HG02840 (cell line): ENCODE data around the gene EMCN.
"Not testable (repeated sequence)": the region's sequence is repeated elsewhere in the genome, so short reads cannot be mapped to it uniquely, and the experiment has no call there.

Experiments
- ATAC-seq: cut with Tn5 transposase; IDR thresholded peaks from one replicate; pipeline ENCODE4 v1.9.1; 2021; ENCODE audit warnings: mild to moderate bottlenecking, moderate library complexity, moderate number of reproducible peaks; ENCODE audit not compliant: unreplicated experiment, low FRiP score

EMCN gene

GRCh38 chr4:100517864-100518341 is at the start of gene EMCN:
Gene EMCN, minus strand, starts transcription at chr4:100518022. Its CDS starts 108 bp downstream, at chr4:100517914.
- ATAC-seq, result no peak

- ATAC-seq, result no peak
These were observed 48.6 kb upstream of the EMCN start for GRCh38 chr4:100566396-100566795.

DNA sequence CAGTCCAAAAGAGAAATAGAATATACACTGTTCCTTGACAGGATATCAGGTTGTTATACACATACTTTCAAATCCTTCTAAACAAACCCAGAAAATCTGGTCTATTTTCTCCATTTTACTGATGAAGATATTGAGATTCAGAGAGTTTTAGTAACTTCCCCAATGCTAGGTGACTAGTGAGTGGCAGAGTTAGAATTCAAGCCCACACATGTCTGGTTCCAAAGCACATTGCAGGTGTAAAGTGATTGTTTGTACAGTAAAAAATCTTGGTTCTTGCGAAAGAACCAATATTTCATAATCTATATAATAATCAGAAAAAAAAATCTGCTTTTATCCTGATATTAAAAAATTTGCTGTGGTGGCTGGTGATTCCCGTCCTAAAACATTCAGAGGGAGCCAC is 39.5 kb upstream of the EMCN start:
- ATAC-seq, result no peak

- no peak for ATAC-seq
These were observed 38.0 kb upstream of the EMCN start for GRCh38 chr4:100555611-100556337.

GRCh38 chr4:100548200-100548560 is 30.4 kb upstream of the EMCN start:
- ATAC-seq, result no peak

DNA sequence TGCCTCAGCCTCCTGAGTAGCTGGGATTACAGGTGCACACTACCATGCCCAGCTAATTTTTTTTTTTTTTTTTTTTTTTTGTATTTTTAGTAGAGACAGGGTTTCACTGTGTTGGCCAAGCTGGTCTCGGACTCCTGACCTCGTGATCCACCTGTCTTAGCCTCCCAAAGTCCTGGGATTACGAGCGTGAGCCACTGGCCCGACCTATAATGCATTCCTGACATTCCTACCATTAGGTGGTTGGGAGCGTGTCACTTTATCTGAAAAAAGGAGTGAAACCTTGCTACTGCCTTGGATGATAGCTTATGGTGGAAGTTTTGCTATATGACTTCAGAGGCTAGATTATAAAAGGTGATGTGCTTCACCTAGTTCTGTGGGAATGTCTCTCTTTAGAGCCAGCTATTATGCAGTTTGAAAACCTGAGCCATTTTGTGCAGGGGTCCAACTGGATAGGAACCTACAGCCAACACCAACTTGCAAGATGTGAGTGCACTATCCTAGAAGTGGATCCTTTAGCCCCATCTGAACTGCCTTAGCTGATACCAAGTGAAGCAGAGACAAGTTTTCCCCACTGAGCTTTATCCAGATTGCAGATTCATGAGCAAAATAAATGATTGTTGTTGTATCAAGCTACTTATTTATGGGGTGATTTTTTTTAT is 29.8 kb upstream of the EMCN start:
- ATAC-seq, result no peak

GRCh38 chr4:100545427-100545826 is 27.6 kb upstream of the EMCN start:
- no peak for ATAC-seq

- no peak for ATAC-seq
These were observed 22.3 kb upstream of the EMCN start for GRCh38 chr4:100540131-100540530.

GRCh38 chr4:100539706-100540105 is 21.9 kb upstream of the EMCN start:
- no peak for ATAC-seq

- no peak for ATAC-seq
These were observed 15.9 kb upstream of the EMCN start for GRCh38 chr4:100533741-100534140.

DNA sequence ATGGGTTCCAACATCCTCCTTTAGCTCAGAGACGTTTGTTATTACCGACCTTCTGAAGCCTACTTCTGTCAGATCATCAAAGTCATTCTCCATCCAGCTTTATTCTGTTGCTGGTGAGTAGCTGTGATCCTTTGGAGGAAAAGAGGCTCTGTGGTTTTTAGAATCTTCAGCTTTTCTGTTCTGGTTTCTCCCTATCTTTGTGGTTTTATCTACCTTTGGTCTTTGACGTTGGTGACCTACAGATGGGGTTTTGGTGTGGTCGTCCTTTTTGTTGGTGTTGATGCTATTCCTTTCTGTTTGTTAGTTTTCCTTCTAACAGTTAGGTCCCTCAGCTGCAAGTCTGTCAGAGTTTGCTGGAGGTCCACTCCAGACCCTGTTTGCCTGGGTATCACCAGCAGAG is 12.3 kb upstream of the EMCN start:
- ATAC-seq, result not testable (repeated sequence)

DNA sequence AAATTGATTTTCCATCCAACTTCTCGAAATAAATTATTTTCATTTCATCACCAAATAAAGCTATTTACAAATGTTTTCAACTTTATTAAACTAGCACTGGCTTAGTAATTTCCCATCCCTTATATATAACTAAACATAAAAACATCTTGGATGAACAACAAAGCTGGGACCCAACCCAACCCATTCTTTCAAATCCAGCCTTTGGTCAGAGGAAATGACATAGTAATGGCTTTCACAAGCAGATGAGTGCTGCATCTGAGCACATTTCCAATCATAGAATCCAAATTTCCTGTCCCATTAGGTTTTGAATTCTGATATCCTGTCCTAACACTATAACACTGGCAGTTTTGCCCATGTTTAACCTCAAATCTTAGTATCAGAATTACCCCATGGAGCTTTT is 7.9 kb upstream of the EMCN start:
- no peak for ATAC-seq

DNA sequence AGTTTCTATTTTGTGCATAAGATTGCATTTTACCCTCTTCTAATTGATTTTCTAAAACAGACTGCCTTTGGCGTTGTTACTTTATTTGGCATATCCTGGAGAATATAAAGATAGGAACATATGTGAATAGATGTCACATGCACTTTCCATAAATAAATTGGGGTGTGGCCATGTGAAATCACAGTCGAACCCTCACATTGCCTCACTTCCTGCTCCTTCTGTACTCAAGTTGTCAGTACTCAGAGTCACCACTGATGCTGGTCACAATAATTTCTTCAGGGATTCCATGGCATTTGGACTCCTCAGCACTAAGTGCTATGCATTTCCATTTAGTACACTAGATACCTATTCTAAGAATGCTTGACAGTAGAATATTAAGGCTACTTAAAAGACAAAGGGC is 1.4 kb upstream of the EMCN start:
- no peak for ATAC-seq

DNA sequence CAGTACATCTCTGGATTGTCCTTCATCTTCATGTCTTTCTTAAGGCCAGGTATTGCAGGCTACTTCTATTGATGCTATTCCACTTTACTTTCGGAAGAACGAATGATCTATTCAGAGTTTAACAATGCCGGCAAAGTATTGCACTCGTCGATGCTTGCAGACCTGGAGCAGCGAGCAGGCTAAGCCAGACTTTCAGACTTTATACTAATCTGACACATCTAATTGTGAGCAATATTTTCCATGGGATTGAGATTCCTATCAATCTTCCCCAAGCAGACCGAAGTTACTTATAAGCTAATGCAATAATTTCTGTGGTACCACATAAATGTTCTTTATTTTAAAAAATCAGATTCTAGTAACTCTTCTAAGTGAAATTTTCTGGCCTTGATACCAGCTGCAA is 1.6 kb downstream of the EMCN start:
- ATAC-seq, result no peak

- no peak for ATAC-seq
These were observed 5.9 kb downstream of the EMCN start for GRCh38 chr4:100511896-100512295.

- ATAC-seq, result no peak
These were observed 7.3 kb downstream of the EMCN start for GRCh38 chr4:100510551-100510950.

GRCh38 chr4:100509386-100509785 is 8.4 kb downstream of the EMCN start:
- ATAC-seq, result no peak

GRCh38 chr4:100508691-100509090 is 9.1 kb downstream of the EMCN start:
- ATAC-seq, result no peak

DNA sequence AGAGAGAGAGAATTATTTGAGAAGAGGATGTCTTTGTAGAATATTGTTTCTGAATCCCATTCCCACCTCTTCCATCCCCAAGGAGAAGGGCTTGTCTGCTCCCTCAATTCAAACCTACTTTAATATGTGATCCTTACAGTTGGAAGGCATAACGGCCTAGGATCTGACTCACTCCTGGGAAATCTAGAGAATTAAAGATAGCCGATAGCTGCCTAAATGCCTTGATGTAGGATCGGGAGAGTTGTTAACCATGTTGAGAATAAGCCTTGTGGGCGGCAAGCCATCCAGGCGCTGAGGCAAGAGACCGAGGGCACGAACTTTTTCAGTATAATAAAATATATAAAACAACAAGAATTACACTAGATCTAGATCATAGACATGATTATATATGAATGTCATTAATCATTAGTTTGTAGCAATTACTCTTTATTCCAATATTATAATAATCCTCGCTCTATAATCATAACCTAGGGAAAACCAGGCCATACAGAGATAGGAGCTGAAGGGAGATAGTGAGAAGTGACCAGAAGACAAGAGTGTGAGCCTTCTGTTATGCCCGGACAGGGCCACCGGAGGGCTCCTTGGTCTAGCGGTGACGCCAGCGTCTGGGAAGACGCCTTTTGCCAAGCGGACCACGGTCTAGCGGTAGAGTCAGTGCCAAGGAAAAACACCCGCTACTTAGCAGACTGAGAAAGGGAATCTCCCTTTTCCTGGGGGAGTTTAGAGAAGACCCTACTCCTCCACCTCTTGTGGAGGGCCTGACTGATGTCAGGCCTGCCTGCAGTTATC is 13.5 kb downstream of the EMCN start:
- ATAC-seq, result no peak

DNA sequence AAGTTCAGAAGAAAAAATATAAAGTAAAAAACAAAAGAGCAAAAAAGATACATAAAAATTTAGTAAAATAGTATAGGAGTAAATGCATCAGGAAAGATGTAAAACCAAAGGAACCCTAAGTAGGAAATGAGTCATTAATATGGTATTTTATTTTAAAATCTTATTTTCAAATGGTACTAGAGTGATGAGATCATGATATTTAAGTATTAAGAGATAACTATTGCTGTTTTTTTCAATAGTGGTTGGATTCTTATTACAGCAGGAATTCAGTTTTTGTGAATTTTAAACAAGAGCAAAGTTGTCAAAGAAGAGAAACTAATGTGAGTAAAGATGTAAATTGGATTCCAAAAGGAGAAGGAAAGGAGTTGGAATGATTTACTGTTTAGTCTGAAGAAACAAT is 20.0 kb downstream of the EMCN start:
- ATAC-seq, result no peak

DNA sequence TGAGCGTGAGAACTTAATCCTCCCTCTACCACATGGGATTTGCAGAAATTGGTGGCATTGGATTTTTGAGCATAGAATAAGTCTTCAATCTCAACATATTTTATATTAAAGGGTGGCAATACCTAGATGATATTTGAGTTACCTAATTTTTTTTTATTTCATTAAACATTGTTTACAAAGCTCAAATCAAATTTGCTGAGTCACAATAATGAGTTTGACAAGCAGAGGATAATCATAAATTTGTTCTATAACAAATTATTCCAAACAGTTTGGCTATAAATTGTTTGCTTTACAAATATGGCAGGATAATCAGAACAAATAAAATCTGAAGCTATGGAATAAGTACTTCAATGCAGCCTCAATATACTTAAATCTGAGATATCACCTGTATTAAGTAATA is 22.7 kb downstream of the EMCN start:
- ATAC-seq, result no peak
